H1 (cell line): ENCODE data around the gene TMA7. TPM values are rescaled to one million over a fixed set of nuclear protein-coding genes. Genes with fewer than 3 reads are reported as not detected.

Source experiments
- CTCF ChIP-seq, 3 experiments: IDR thresholded peaks; 1 replicate in 2 of 3; 2 replicates in 1 of 3; pipeline versions ENCODE4 v1.5.1 to v1.6.1; 2011; ENCODE audit warnings: low read length in 3 of 3, mild to moderate bottlenecking in 3 of 3, inconsistent platforms in 2 of 3, low read depth in 1 of 3, moderate library complexity in 1 of 3; ENCODE audit not compliant: insufficient read depth in 1 of 3; ENCODE audit errors: control extremely low read depth in 1 of 3
- POLR2A ChIP-seq, 2 experiments: IDR thresholded peaks; 1 replicate in 1 of 2; 2 replicates in 1 of 2; pipeline ENCODE4 v1.6.1; 2011; ENCODE audit warnings: low read depth in 2 of 2, low read length in 2 of 2, mild to moderate bottlenecking in 2 of 2; ENCODE audit errors: control extremely low read depth in 1 of 2
- RXRA ChIP-seq: IDR thresholded peaks from 2 replicates; pipeline ENCODE4 v1.6.1; 2011; ENCODE audit warnings: low read depth, mild to moderate bottlenecking, low read length, moderate library complexity; ENCODE audit not compliant: insufficient read depth
- SIX5 ChIP-seq: IDR thresholded peaks from 2 replicates; pipeline ENCODE4 v1.6.1; 2011; ENCODE audit warnings: mild to moderate bottlenecking, low read depth, low read length
- SP4 ChIP-seq: IDR thresholded peaks from 2 replicates; pipeline ENCODE4 v1.6.1; 2012; ENCODE audit warnings: low read length, inconsistent platforms
- ZNF274 ChIP-seq: IDR thresholded peaks from 2 replicates; pipeline ENCODE4 v1.7.0; 2012; ENCODE audit warnings: low read length, borderline replicate concordance; ENCODE audit errors: extremely low read depth
- polyA plus RNA-seq, 7 experiments: library from polyadenylated mRNA; depleted of rRNA in 3 of 7; stranded (reverse) in 5 of 7; unstranded in 2 of 7; fragments of >200 nt in 5 of 7; fragments of 200-250 nt in 2 of 7; gene quantifications; 1 replicate in 5 of 7; 2 replicates in 1 of 7; 4 replicates in 1 of 7; pipeline versions ENCODE4 v1.2.1 to v1.2.3, GENCODE V29; 2011 to 2013; ENCODE audit warnings: missing spikeins in 2 of 7, mixed read lengths in 2 of 7
- total RNA-seq: library from RNA; stranded (reverse); fragmentation: NEBNext Ultra II Directional; extraction: Animal tissue kit (Norgen Biotek cat#: 25700); gene quantifications from 2 replicates; pipeline ENCODE4 v1.2.1, GENCODE V29; 2021

Gene TMA7
- total and polyA plus RNA-seq, 2 of the 8 experiments (the other 6 are each of a cell fraction or from before 2014, with no cell fraction given): 138 to 305 TPM

GRCh38 chr3:48492461-48493202 is 52.6 kb downstream of the TMA7 start (continued):
- TF ChIP-seq SIX5: no peak
- no peak for TF ChIP-seq CTCF (IDR thresholded peaks at IDR 0.05; ENCODE audit: control extremely low read depth in 1 of 3, insufficient read depth in 1 of 3, low read depth in 1 of 3, low read length in 3 of 3)
- TF ChIP-seq ZNF274: no peak
- TF ChIP-seq POLR2A (IDR thresholded peaks at IDR 0.05; ENCODE audit: control extremely low read depth in 1 of 2, low read depth in 2 of 2, low read length in 2 of 2): no peak
- TF ChIP-seq RXRA: no peak
- no peak for TF ChIP-seq SP4
